Measurements from ENCODE around the gene SORBS1.
"Not testable (repeated sequence)": the region's sequence is repeated elsewhere in the genome, so short reads cannot be mapped to it uniquely, and the experiment has no call there.

Gene SORBS1

GRCh38 chr10:95478935-95479334 is 82.2 kb downstream of the SORBS1 start:
- Histone ChIP-seq H3K27me3 (ENCODE audit: insufficient read depth, low read length) (no peaks in the 10 kb centered on the region), H3K9ac (ENCODE audit: low read depth, low read length) (no peak overlapping the region), H3K4me3 (ENCODE audit: low read length) (no peak overlapping the region), H3K9me3 (ENCODE audit: insufficient read depth, low read depth, low read length) (no peaks in the 10 kb centered on the region), H3K27ac (ENCODE audit: low read depth, low read length) (no peak overlapping the region), H3K4me1 (ENCODE audit: insufficient read depth, low read length) (peaks cover 68% of the 10 kb centered on the region), H3K36me3 (ENCODE audit: insufficient read depth, low read length) (no peaks in the 10 kb centered on the region)
- 89% methylated on average over 3 of the region's 3 CpGs for WGBS

GRCh38 chr10:95478185-95478584 is 83.0 kb downstream of the SORBS1 start:
- Histone ChIP-seq H3K9ac (ENCODE audit: low read depth, low read length) (no peak overlapping the region), H3K4me3 (ENCODE audit: low read length) (no peak overlapping the region), H3K27me3 (ENCODE audit: insufficient read depth, low read length) (no peaks in the 10 kb centered on the region), H3K27ac (ENCODE audit: low read depth, low read length) (no peak overlapping the region), H3K4me1 (ENCODE audit: insufficient read depth, low read length) (peaks cover 71% of the 10 kb centered on the region), H3K36me3 (ENCODE audit: insufficient read depth, low read length) (no peaks in the 10 kb centered on the region), H3K9me3 (ENCODE audit: insufficient read depth, low read depth, low read length) (no peaks in the 10 kb centered on the region)
- WGBS = 100% methylated on average over 1 of the region's 1 CpG

GRCh38 chr10:95477175-95477520 is 84.0 kb downstream of the SORBS1 start:
- peaks cover 71% of the 10 kb centered on the region for H3K4me1 ChIP-seq (ENCODE audit: insufficient read depth, low read length)
- no peaks in the 10 kb centered on the region for H3K9me3 ChIP-seq (ENCODE audit: insufficient read depth, low read depth, low read length)
- WGBS = 50% methylated on average over 2 of the region's 2 CpGs
- no peak overlapping the region for H3K4me3 ChIP-seq (ENCODE audit: low read length)
- H3K36me3 ChIP-seq (ENCODE audit: insufficient read depth, low read length) = no peaks in the 10 kb centered on the region
- H3K27ac ChIP-seq (ENCODE audit: low read depth, low read length) = peak overlapping the region; percentile 84
- peak overlapping the region; percentile 58 for H3K9ac ChIP-seq (ENCODE audit: low read depth, low read length)
- H3K27me3 ChIP-seq (ENCODE audit: insufficient read depth, low read length) = no peaks in the 10 kb centered on the region

DNA sequence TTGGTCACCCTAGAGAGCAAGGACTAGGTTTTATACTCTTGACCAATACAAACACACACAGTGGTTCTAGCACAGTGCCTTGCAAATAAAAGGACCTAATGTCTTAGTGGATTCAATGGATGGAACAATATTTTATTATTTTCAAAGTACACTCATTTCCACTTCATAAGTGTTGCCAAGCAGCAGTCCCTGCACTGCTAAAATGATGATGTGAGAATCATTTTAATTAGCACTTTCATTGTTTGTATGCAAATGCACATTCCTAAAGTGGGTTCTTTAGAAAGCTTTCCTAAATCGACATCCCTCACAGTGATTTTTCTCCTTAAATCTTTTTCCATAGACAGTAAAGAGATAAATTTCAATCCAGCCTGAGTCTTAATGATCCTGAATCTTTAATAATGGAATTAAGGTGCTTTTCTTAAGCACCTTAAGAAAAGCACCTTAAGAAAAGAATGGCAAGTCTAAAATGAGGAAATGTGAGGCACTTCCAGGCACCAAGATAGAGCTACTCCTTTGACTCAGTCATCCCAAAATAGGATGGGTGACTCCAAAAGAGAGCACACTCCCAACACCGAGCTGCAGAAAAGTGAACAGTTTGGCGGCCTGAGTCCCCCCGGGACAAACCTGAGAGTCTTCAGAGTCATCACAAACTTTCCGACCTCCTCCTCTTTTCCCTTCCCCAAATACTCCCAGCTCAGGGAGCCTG is 84.5 kb downstream of the SORBS1 start:
- H3K4me1 ChIP-seq (ENCODE audit: insufficient read depth, low read length) = peaks cover 67% of the 10 kb centered on the region
- no peaks in the 10 kb centered on the region for H3K9me3 ChIP-seq (ENCODE audit: insufficient read depth, low read depth, low read length)
- 0 out of 2 replicates have a peak overlapping the region, but pooled peaks have one; percentile 5 for H3K4me3 ChIP-seq (ENCODE audit: low read length)
- no peaks in the 10 kb centered on the region for H3K36me3 ChIP-seq (ENCODE audit: insufficient read depth, low read length)
- WGBS = 38% methylated on average over 5 of the region's 5 CpGs
- H3K27me3 ChIP-seq (ENCODE audit: insufficient read depth, low read length) = no peaks in the 10 kb centered on the region
- peak overlapping the region; percentile 58 for H3K9ac ChIP-seq (ENCODE audit: low read depth, low read length)
- peak overlapping the region; percentile 84 for H3K27ac ChIP-seq (ENCODE audit: low read depth, low read length)

GRCh38 chr10:95475827-95476468 is 85.2 kb downstream of the SORBS1 start:
- Histone ChIP-seq H3K9ac (ENCODE audit: low read depth, low read length) (no peak overlapping the region), H3K4me1 (ENCODE audit: insufficient read depth, low read length) (peaks cover 62% of the 10 kb centered on the region), H3K27me3 (ENCODE audit: insufficient read depth, low read length) (no peaks in the 10 kb centered on the region), H3K36me3 (ENCODE audit: insufficient read depth, low read length) (no peaks in the 10 kb centered on the region), H3K9me3 (ENCODE audit: insufficient read depth, low read depth, low read length) (no peaks in the 10 kb centered on the region), H3K27ac (ENCODE audit: low read depth, low read length) (peak overlapping the region; percentile 84; the same call in 1 of the 2 replicates), H3K4me3 (ENCODE audit: low read length) (no peak overlapping the region)
- WGBS = 55% methylated on average over 8 of the region's 8 CpGs

- no peak overlapping the region for H3K9ac ChIP-seq (ENCODE audit: low read depth, low read length)
- peaks cover 57% of the 10 kb centered on the region for H3K4me1 ChIP-seq (ENCODE audit: insufficient read depth, low read length)
- H3K9me3 ChIP-seq (ENCODE audit: insufficient read depth, low read depth, low read length) = no peaks in the 10 kb centered on the region
- H3K4me3 ChIP-seq (ENCODE audit: low read length) = no peak overlapping the region
- no peaks in the 10 kb centered on the region for H3K27me3 ChIP-seq (ENCODE audit: insufficient read depth, low read length)
- no peak overlapping the region for H3K27ac ChIP-seq (ENCODE audit: low read depth, low read length)
- WGBS = 89% methylated on average over 1 of the region's 1 CpG
- H3K36me3 ChIP-seq (ENCODE audit: insufficient read depth, low read length) = no peaks in the 10 kb centered on the region
These were observed 86.2 kb downstream of the SORBS1 start for GRCh38 chr10:95475003-95475383.

DNA sequence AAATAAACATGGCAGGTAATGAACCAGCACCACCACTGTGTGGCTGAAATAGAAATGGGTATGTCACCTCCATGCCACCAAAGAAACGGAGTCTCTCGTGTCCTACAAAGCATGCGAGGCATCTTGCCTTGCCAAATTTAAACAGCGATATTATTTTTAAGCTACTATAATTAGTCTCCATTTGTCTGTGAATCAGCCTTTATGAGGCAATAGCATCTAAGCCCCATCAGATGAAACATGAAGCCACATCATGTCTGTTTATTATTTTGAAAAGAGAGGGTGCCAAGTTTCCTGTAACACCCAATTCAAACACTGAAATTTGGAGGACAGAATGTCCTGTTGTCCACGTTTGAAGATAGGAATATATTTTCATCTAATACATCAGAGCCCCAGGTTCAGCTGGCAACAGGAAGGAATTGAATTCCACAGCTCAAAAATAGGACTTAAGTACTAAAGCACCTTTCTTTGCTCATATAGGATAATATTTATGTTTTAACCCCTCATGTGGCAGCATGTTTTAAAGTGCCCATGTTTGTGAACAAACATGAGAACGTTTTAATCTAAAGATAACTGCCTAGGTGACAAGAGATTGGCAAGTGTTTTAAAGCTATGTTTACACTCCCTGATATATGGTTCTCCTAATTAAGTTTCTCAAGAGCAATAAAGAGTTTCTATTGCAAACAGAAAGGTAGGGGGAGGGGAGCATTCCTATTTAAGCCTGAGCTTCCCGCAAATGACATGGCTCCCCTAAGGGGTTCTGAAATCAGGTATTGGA is 86.8 kb downstream of the SORBS1 start:
- 80% methylated on average over 7 of the region's 7 CpGs for WGBS
- H3K4me1 ChIP-seq (ENCODE audit: insufficient read depth, low read length) = peaks cover 62% of the 10 kb centered on the region
- H3K9ac ChIP-seq (ENCODE audit: low read depth, low read length) = no peak overlapping the region
- H3K27me3 ChIP-seq (ENCODE audit: insufficient read depth, low read length) = no peaks in the 10 kb centered on the region
- no peaks in the 10 kb centered on the region for H3K36me3 ChIP-seq (ENCODE audit: insufficient read depth, low read length)
- H3K4me3 ChIP-seq (ENCODE audit: low read length) = no peak overlapping the region
- no peaks in the 10 kb centered on the region for H3K9me3 ChIP-seq (ENCODE audit: insufficient read depth, low read depth, low read length)
- no peak overlapping the region for H3K27ac ChIP-seq (ENCODE audit: low read depth, low read length)

DNA sequence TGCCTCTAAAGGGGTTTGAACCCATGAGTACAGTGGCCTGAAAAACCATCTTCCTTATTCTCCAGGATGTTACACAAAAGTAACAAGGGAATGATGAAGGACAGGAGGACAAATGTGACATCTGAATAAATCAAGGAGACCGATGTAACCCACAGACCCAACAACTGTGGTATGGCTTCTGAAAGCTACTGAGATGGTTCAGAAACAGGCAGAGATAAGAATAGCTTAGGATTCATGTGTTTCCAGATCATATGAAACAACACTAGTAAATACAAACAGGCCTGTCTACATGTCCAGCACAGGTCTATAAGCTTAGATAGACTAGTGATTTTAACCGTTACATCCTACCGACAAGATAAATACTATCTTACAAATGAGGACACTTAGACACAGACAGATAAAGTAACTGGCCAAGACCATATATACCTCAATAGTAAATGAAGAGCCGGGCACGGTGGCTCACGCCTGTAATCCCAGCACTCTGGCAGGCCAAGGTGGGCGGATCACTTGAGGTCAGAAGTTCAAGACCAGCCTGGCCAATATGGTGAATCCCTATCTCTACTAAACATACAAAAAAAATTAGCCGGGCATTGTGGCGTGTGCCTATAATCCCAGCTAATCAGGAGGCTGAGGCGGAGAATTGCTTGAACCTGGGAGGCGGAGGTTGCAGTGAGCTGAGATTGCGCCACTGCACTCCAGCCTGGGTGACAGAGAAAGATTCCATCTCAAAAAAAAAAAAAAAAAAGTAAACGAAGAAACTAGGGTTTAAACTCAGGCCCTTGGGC is 88.7 kb downstream of the SORBS1 start:
- Histone ChIP-seq H3K9ac (ENCODE audit: low read depth, low read length) (no peak overlapping the region), H3K27me3 (ENCODE audit: insufficient read depth, low read length) (no peaks in the 10 kb centered on the region), H3K4me1 (ENCODE audit: insufficient read depth, low read length) (peaks cover 65% of the 10 kb centered on the region), H3K36me3 (ENCODE audit: insufficient read depth, low read length) (no peaks in the 10 kb centered on the region), H3K27ac (ENCODE audit: low read depth, low read length) (no peak overlapping the region), H3K9me3 (ENCODE audit: insufficient read depth, low read depth, low read length) (no peaks in the 10 kb centered on the region), H3K4me3 (ENCODE audit: low read length) (no peak overlapping the region)
- WGBS = 97% methylated on average over 12 of the region's 13 CpGs

- Histone ChIP-seq H3K36me3 (ENCODE audit: insufficient read depth, low read length) (no peaks in the 10 kb centered on the region), H3K9me3 (ENCODE audit: insufficient read depth, low read depth, low read length) (no peaks in the 10 kb centered on the region), H3K4me1 (ENCODE audit: insufficient read depth, low read length) (peaks cover 49% of the 10 kb centered on the region), H3K27ac (ENCODE audit: low read depth, low read length) (no peak overlapping the region), H3K27me3 (ENCODE audit: insufficient read depth, low read length) (no peaks in the 10 kb centered on the region), H3K4me3 (ENCODE audit: low read length) (no peak overlapping the region), H3K9ac (ENCODE audit: low read depth, low read length) (no peak overlapping the region)
- 68% methylated on average over 5 of the region's 5 CpGs for WGBS
These were observed 91.5 kb downstream of the SORBS1 start for GRCh38 chr10:95469676-95470075.

- peaks cover 46% of the 10 kb centered on the region for H3K4me1 ChIP-seq (ENCODE audit: insufficient read depth, low read length)
- H3K27ac ChIP-seq (ENCODE audit: low read depth, low read length) = no peak overlapping the region
- 85% methylated on average over 3 of the region's 3 CpGs for WGBS
- H3K4me3 ChIP-seq (ENCODE audit: low read length) = no peak overlapping the region
- no peak overlapping the region for H3K9ac ChIP-seq (ENCODE audit: low read depth, low read length)
- H3K9me3 ChIP-seq (ENCODE audit: insufficient read depth, low read depth, low read length) = no peaks in the 10 kb centered on the region
- H3K27me3 ChIP-seq (ENCODE audit: insufficient read depth, low read length) = no peaks in the 10 kb centered on the region
- no peaks in the 10 kb centered on the region for H3K36me3 ChIP-seq (ENCODE audit: insufficient read depth, low read length)
These were observed 91.9 kb downstream of the SORBS1 start for GRCh38 chr10:95469251-95469650.

GRCh38 chr10:95467642-95468041 is 93.5 kb downstream of the SORBS1 start:
- not testable (repeated sequence) for H3K4me3 ChIP-seq (ENCODE audit: low read length); H3K9me3 ChIP-seq (ENCODE audit: insufficient read depth, low read depth, low read length); H3K9ac ChIP-seq (ENCODE audit: low read depth, low read length); H3K36me3 ChIP-seq (ENCODE audit: insufficient read depth, low read length); H3K27me3 ChIP-seq (ENCODE audit: insufficient read depth, low read length)
- H3K27ac ChIP-seq (ENCODE audit: low read depth, low read length) = peak overlapping the region; percentile 72; the same call in 1 of the 2 replicates
- WGBS = 84% methylated on average over 5 of the region's 5 CpGs
- peaks cover 44% of the 10 kb centered on the region for H3K4me1 ChIP-seq (ENCODE audit: insufficient read depth, low read length)
